DND-41 (cell line): Measurements from ENCODE around the gene ATP6AP2.

ENCODE experiments used
- ATAC-seq: fragments of 200-7000 bp; cut with Tn5 transposase; 3 replicates; pipeline ENCODE4 v1.9.1; 2021; ENCODE audit warnings: low read depth; ENCODE audit not compliant: insufficient read depth
- DNase-seq: peaks from one replicate; pipeline ENCODE4 v3.0.0-alpha.2; 2020
- H2AFZ ChIP-seq: 2 replicates; pipeline ENCODE4 v1.6.0; 2012; ENCODE audit warnings: low read depth, low read length
- H3K27ac ChIP-seq: 2 replicates; pipeline ENCODE4 v1.5.1; 2012; ENCODE audit warnings: low read length, inconsistent platforms
- H3K27me3 ChIP-seq: fragments of 200-600 bp; sonication (generic); 2 replicates; pipeline ENCODE4 v1.6.0; 2012; ENCODE audit warnings: low read length, mild to moderate bottlenecking, inconsistent platforms; ENCODE audit not compliant: insufficient read depth, poor library complexity
- H3K36me3 ChIP-seq: 2 replicates; pipeline ENCODE4 v1.5.1; 2012; ENCODE audit warnings: low read length, inconsistent platforms; ENCODE audit not compliant: insufficient read depth
- H3K4me1 ChIP-seq: 2 replicates; pipeline ENCODE4 v1.5.1; 2012; ENCODE audit warnings: mild to moderate bottlenecking, low read length; ENCODE audit not compliant: insufficient read depth
- H3K4me2 ChIP-seq: 2 replicates; pipeline ENCODE4 v1.6.0; 2012; ENCODE audit warnings: mild to moderate bottlenecking, moderate library complexity, low read length, inconsistent platforms; ENCODE audit not compliant: insufficient read depth
- H3K4me3 ChIP-seq, 2 experiments: fragments of 200-600 bp in 1 of 2; shearing (Covaris generic) in 1 of 2; 2 replicates each; pipeline ENCODE4 v1.5.1; 2012 to 2016; ENCODE audit warnings: inconsistent platforms in 2 of 2, low read length in 2 of 2, mild to moderate bottlenecking in 2 of 2, low read depth in 1 of 2, moderate library complexity in 1 of 2
- H3K79me2 ChIP-seq: 2 replicates; pipeline ENCODE4 v1.6.0; 2012; ENCODE audit warnings: low read length, inconsistent platforms; ENCODE audit not compliant: insufficient read depth
- H3K9ac ChIP-seq: 2 replicates; pipeline ENCODE4 v1.6.0; 2012; ENCODE audit warnings: low read depth, mild to moderate bottlenecking, inconsistent platforms, low read length, moderate library complexity
- H3K9me3 ChIP-seq: 2 replicates; pipeline ENCODE4 v1.5.1; 2012; ENCODE audit warnings: low read length, moderate library complexity, mild to moderate bottlenecking, inconsistent platforms; ENCODE audit not compliant: insufficient read depth, severe bottlenecking
- H4K20me1 ChIP-seq: 2 replicates; pipeline ENCODE4 v1.6.0; 2012; ENCODE audit warnings: low read length; ENCODE audit not compliant: insufficient read depth
- CTCF ChIP-seq: IDR thresholded peaks from 2 replicates; pipeline ENCODE4 v1.5.1; 2012; ENCODE audit warnings: borderline replicate concordance, low read length, moderate library complexity, mild to moderate bottlenecking; ENCODE audit not compliant: poor library complexity, severe bottlenecking; ENCODE audit errors: extremely low read depth
- EZH2 ChIP-seq: IDR thresholded peaks from 3 replicates; pipeline ENCODE4 v1.6.1; 2012; ENCODE audit warnings: borderline replicate concordance, low read depth, mild to moderate bottlenecking, moderate library complexity, low read length, inconsistent platforms; ENCODE audit not compliant: severe bottlenecking

The ATP6AP2 gene

GRCh38 chrX:40647307-40648197 is 66.8 kb downstream of the ATP6AP2 start, which contains the start of gene CXorf38:
CXorf38 (minus strand) TSS chrX:40647561; CDS start chrX:40647520, 41 bp downstream.
- Histone ChIP-seq H3K4me1 (peaks cover 29% of the 10 kb centered on the region), H3K36me3 (peaks cover 8% of the 10 kb centered on the region), H2AFZ (peak within 1 kb of the TSS; percentile 71), H4K20me1 (peaks cover 7% of the 10 kb centered on the region), H3K9me3 (no peaks in the 10 kb centered on the region), H3K4me3 (peak within 1 kb of the TSS; percentile 62 to 85; a peak in 3 of 4 replicates), H3K79me2 (peaks cover 44% of the 10 kb centered on the region), H3K27me3 (no peaks in the 10 kb centered on the region), H3K9ac (peak within 1 kb of the TSS; percentile 69), H3K4me2 (peak within 1 kb of the TSS; percentile 90), H3K27ac (peak within 1 kb of the TSS; percentile 82)
- peak; percentile 13 for TF ChIP-seq CTCF
- no peak for TF ChIP-seq EZH2
- DNase-seq (peak; percentile 91), ATAC-seq (peak; percentile 74)

GRCh38 chrX:40651620-40652223 is 71.0 kb downstream of the ATP6AP2 start:
- Histone ChIP-seq H3K79me2 (peaks cover 6% of the 10 kb centered on the region), H3K4me3 (no peak overlapping the region), H3K27me3 (no peaks in the 10 kb centered on the region), H2AFZ (no peak overlapping the region), H3K27ac (no peak overlapping the region), H3K36me3 (peaks cover 21% of the 10 kb centered on the region), H3K4me1 (peaks cover 7% of the 10 kb centered on the region), H3K9me3 (no peaks in the 10 kb centered on the region), H3K9ac (no peak overlapping the region), H4K20me1 (0 out of 2 replicates have a peak, but pooled peaks cover 2% of the 10 kb centered on the region), H3K4me2 (no peak overlapping the region)
- peak; percentile 65 for TF ChIP-seq CTCF
- TF ChIP-seq EZH2: no peak
- DNase-seq: peak; percentile 69
- ATAC-seq: no peak

GRCh38 chrX:40652664-40653063 is 71.9 kb downstream of the ATP6AP2 start:
- Histone ChIP-seq H3K36me3 (peaks cover 21% of the 10 kb centered on the region; the same call in 1 of the 2 replicates), H3K9me3 (no peaks in the 10 kb centered on the region), H3K9ac (no peak overlapping the region), H3K27ac (no peak overlapping the region), H3K79me2 (no peaks in the 10 kb centered on the region), H3K27me3 (no peaks in the 10 kb centered on the region), H3K4me1 (peaks cover 6% of the 10 kb centered on the region), H4K20me1 (no peaks in the 10 kb centered on the region), H3K4me3 (no peak overlapping the region), H2AFZ (no peak overlapping the region), H3K4me2 (no peak overlapping the region)
- DNase-seq (no peak), ATAC-seq (no peak)
- TF ChIP-seq CTCF: no peak
- TF ChIP-seq EZH2: no peak
